ENCODE measurements around the gene SEC63.
"Not testable (repeated sequence)": the region's sequence is repeated elsewhere in the genome, so short reads cannot be mapped to it uniquely, and the experiment has no call there.

Gene SEC63

GRCh38 chr6:107973594-107973993, 15.6 kb upstream of the SEC63 start:
- DNase-seq (ENCODE audit: low read depth), result no peak

GRCh38 chr6:107972413-107973096, 14.5 kb upstream of the SEC63 start:
- DNase-seq (ENCODE audit: low read depth), result no peak

DNA sequence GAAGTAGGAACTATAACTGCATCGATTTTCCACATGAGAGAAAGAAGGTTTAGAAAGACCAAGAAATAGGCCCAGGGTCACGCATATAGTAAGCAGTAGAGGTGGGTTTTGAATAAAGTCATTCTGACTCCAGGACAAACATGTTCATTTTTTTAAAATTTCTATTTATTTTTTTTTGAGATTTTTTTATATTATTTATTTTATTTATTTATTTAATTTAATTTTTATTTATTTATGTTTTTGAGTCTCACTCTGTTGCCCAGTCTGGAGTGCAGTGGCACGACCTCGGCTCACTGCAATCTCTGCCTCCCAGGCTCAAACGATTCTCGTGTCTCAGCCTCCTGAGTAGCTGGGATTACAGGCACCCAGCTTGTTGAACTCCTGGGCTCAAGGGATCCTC, 13.2 kb upstream of the SEC63 start:
- DNase-seq (ENCODE audit: low read depth), result no peak

DNA sequence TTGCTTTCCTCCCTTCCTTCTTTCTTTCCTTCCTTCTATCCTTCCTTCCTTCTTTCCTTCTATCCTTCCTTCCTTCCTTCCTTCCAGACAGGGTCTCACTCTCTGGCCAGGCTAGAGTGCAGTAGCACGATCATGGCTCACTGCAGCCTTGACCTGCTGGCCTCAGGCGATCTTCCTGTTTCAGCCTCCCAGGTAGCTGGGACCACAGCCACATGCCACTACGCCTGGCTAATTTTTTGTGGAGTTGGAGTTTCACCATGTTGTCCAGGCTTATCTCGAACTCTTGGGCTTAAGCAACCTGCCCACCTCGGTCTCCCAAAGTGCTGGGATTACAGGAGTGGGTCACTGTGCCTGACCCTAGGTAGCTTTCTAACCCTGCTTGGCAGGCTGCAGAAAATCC, 12.2 kb upstream of the SEC63 start:
- DNase-seq (ENCODE audit: low read depth), result no peak

DNA sequence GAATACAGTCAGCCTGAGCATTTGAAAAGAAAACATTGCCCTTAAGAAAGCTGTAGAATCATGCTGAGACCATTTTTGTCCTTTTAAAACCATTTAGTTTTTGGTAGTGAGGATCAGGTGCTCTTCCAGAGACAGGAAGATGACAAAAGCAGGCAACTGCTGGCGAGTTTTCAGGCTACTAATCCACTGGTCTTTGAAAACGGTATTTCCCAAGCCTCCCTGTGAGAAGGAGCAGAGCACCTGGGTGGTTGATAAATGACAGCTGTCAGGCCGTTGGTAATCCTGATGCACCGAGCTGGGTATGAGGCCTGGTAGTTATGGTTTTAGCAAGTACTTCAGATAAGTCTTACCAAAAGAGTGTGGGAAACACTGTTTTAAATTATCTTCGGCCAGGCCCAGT, 10.1 kb upstream of the SEC63 start:
- no peak for DNase-seq (ENCODE audit: low read depth)

- DNase-seq (ENCODE audit: low read depth), result peak; percentile 81
These were observed 7.7 kb upstream of the SEC63 start for GRCh38 chr6:107965746-107966145.

GRCh38 chr6:107962723-107963122, 4.7 kb upstream of the SEC63 start:
- no peak for DNase-seq (ENCODE audit: low read depth)

DNA sequence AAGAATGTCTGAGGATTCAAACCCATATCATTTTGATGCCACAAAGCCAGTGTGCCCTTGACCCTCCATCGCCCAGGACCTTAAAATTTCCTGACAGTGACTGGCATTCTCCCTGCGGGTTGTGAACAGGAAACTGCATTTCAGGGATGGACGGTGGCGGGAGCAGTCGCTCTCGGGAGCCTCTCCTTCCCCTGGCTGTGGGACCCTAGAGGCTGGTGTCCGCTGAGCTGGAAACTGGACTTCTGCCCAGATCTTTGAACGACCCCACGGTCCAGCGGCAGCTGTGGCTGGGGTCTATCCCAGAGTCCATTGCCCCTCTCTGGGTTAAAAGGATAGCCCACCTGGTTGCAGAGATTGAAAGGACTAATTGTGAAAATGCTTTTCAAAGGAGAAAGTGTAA, 1.4 kb upstream of the SEC63 start:
- no peak for DNase-seq (ENCODE audit: low read depth)

DNA sequence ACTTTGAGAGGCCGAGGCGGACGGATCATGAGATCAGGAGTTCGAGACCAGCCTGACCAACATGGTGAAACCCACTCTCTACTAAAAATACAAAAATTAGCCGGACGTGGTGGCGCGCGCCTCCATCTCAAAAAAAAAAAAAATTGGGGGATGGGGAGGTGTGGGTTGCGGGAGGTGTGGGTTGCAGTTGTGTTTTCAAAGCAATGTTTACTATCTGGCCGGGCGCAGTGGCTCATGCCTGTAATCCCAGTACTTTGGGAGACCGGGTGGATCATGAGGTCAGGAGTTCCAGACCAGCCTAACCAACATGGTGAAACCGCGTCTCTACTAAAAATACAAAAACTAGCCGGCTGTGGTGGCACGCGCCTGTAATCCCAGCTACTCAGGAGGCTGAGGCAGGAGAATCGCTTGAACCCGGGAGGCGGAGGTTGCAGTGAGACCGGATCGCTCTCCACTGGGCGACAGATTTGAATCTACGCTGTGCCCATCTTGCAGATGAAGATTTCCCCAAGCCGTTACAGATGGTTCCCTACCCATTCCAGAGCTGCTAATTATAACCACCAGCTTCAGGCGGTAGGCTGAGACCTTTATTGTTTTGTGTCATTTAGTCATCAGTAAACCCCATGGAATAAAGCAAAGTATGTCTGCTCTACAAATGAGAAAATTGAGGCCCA, 818 bp upstream of the SEC63 start:
- DNase-seq (ENCODE audit: low read depth), result not testable (repeated sequence)

GRCh38 chr6:107957308-107957908, 600 bp downstream of the SEC63 start:
- peak; percentile 79 for DNase-seq (ENCODE audit: low read depth)

GRCh38 chr6:107956586-107957307, 1.3 kb downstream of the SEC63 start:
- peak; percentile 48 for DNase-seq (ENCODE audit: low read depth)

- DNase-seq (ENCODE audit: low read depth), result no peak
These were observed 1.8 kb downstream of the SEC63 start for GRCh38 chr6:107956181-107956580.

GRCh38 chr6:107953858-107954414, 4.1 kb downstream of the SEC63 start:
- DNase-seq (ENCODE audit: low read depth), result not testable (repeated sequence)

GRCh38 chr6:107943626-107944439, 14.2 kb downstream of the SEC63 start:
- no peak for DNase-seq (ENCODE audit: low read depth)

DNA sequence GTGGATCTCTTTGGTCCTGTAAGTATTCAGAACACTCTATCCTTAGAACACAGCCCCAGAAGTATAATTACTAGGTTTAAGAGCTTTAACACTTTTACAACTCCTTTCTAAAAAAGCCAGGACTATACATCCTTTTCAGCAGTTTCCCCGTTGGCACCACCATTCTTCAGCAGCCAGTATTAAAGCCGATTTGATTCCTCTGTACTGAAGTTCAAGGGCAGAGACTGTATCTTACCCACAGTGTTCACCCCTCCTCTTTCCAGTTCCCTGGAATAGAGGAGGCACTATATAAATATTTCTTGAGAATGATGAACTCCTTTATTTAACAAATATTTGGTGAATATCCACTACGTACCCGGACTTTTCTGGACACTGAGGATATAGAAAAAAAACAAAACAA, 15.9 kb downstream of the SEC63 start:
- DNase-seq (ENCODE audit: low read depth), result no peak

- DNase-seq (ENCODE audit: low read depth), result no peak
These were observed 16.4 kb downstream of the SEC63 start for GRCh38 chr6:107941627-107942026.

GRCh38 chr6:107941199-107941598, 16.8 kb downstream of the SEC63 start:
- DNase-seq (ENCODE audit: low read depth), result no peak

- DNase-seq (ENCODE audit: low read depth), result not testable (repeated sequence)
These were observed 21.1 kb downstream of the SEC63 start for GRCh38 chr6:107936910-107937292.

DNA sequence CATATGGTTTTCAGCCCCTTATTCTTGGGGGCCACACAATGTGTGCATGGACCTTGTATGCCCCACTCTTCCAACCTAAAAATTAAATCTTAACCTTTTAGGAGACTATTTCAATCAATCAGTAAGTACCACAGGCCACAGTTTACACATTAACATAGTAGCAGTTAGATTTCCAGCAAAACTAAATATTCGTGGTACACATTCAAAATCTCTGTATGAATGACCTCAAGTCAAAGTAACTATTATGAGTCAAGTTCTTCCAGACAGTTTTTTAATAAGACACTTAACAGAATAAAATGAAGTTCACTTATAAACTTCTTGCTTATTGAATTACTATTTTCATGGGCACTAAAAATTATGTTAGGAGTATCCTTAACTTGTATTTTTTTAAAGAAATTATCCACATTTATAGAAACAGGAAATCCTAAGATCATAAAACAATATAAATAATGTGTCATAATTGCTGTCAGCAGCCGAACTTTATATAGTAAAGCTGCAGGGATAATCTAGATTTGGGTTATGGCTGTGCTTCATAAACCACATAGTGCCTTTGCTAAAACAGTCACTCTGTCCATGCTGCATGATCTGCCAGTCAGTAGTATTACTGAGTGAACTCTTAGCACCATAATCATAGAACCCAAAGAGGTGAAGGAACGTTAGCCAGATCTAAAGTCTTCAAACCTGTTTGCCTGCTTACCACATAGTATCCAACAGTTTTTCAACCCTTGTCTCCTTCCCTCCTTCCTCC, 21.7 kb downstream of the SEC63 start:
- DNase-seq (ENCODE audit: low read depth), result peak; percentile 20

DNA sequence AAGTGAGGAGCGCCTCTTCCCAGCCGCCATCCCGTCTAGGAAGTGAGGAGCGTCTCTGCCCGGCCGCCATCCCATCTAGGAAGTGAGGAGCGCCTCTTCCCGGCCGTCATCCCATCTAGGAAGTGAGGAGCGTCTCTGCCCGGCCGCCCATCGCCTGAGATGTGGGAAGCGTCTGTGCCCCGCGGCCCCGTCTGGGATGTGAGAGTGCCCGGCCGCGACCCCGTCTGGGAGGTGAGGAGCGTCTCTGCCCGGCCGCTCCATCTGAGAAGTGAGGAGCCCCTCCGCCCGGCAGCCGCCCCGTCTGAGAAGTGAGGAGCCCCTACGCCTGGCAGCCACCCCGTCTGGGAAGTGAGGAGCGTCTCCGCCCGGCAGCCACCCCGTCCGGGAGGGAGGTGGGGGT, 23.8 kb downstream of the SEC63 start:
- DNase-seq (ENCODE audit: low read depth), result not testable (repeated sequence)

- no peak for DNase-seq (ENCODE audit: low read depth)
These were observed 25.4 kb downstream of the SEC63 start for GRCh38 chr6:107932580-107932979.
